ENCODE measurements around the gene NDST3.

GRCh38 chr4:118082182-118082581 is 47.9 kb downstream of the NDST3 start:
- TF ChIP-seq CTCF (IDR thresholded peaks at IDR 0.05; ENCODE audit: low read depth, low read length) (no peak), POLR2A (IDR thresholded peaks at IDR 0.05; ENCODE audit: extremely low read depth, insufficient read length) (no peak)

Data from NB4 (cell line).